Choroid plexus epithelial cell (primary cell): ENCODE data around the gene MICU2.

Experiments used
- DNase-seq: peaks from one replicate; pipeline ENCODE4 v3.0.0-alpha.2; 2010; ENCODE audit warnings: low read depth
- H3K4me3 ChIP-seq: 2 replicates; pipeline ENCODE4 v1.5.1; 2011; ENCODE audit warnings: low read depth, mild to moderate bottlenecking, control low read depth, low read length, moderate library complexity
- TF ChIP-seq, protein P1 (sequence below): conservative IDR thresholded peaks from 2 replicates; pipeline ENCODE4 v1.5.1; 2011; ENCODE audit warnings: low read depth, mild to moderate bottlenecking, control low read depth, inconsistent platforms, low read length, moderate library complexity

Gene MICU2, protein sequence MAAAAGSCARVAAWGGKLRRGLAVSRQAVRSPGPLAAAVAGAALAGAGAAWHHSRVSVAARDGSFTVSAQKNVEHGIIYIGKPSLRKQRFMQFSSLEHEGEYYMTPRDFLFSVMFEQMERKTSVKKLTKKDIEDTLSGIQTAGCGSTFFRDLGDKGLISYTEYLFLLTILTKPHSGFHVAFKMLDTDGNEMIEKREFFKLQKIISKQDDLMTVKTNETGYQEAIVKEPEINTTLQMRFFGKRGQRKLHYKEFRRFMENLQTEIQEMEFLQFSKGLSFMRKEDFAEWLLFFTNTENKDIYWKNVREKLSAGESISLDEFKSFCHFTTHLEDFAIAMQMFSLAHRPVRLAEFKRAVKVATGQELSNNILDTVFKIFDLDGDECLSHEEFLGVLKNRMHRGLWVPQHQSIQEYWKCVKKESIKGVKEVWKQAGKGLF

DNA sequence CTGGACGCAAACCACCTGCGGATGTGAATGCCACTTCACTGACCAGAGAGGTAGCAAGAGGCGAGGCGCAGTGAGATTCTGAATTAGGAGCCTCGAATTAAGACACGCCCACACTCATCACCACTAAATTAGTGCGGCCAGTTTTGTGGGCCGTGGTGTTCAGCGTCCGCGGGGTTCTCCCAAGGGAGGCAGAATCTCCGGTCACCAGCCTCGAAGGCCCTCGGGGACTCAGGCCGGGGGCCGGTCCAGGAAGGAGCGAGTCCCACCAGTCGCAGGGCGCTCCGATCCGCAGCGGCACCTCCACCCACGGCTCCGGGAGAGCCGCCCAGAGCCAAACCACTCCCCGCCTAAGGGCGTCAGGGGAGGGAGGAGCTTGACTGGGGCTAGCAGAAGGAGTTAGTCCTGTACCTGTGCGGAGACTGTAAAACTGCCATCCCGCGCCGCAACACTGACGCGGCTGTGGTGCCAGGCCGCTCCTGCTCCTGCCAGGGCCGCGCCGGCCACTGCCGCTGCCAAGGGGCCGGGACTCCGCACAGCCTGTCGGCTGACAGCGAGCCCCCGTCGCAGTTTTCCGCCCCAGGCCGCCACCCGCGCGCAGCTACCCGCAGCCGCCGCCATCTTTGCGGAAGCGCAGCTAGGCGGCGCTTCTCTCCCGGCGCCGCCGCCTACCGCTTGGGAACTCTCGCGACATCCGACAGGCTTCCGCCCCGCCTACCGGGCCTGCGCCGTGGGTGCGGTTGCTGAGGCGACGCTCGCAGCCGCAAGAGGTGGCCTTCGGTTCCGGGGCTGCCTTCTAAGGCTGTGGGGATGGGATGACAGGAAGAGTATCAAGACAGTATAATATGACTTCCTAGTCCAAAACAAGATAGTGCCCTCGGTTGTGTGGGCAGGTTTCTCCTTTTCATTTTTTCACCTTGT, at the start of gene MICU2:
Gene MICU2, minus strand, starts transcription at position 640 of the 918 bp plus-strand sequence. Its CDS starts 22 bp downstream, at position 618.
- H3K4me3 ChIP-seq: peak within 1 kb of the TSS; percentile 95
- peak; percentile 96 for DNase-seq
- TF ChIP-seq, protein P1, sequence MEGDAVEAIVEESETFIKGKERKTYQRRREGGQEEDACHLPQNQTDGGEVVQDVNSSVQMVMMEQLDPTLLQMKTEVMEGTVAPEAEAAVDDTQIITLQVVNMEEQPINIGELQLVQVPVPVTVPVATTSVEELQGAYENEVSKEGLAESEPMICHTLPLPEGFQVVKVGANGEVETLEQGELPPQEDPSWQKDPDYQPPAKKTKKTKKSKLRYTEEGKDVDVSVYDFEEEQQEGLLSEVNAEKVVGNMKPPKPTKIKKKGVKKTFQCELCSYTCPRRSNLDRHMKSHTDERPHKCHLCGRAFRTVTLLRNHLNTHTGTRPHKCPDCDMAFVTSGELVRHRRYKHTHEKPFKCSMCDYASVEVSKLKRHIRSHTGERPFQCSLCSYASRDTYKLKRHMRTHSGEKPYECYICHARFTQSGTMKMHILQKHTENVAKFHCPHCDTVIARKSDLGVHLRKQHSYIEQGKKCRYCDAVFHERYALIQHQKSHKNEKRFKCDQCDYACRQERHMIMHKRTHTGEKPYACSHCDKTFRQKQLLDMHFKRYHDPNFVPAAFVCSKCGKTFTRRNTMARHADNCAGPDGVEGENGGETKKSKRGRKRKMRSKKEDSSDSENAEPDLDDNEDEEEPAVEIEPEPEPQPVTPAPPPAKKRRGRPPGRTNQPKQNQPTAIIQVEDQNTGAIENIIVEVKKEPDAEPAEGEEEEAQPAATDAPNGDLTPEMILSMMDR: no peak

DNA sequence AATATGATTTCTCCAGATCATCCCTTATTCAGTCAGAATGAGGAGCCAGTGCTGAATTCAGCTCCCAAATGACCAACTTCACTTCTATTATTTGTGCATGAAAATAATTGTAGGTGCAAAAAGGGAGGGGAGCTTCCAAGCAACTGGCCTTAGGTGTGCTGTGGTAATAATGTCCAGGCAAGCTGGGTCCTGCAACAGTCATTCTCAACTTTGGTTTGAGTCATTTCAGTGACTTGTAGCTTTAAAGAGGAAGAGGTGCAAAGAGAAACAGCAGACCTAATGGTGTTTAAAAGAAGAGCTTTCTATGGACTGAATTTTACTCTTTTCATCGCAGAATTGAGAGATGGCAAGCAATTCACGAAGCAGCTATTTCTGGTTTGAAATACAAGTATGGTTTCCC, 37.7 kb upstream of the MICU2 start:
- TF ChIP-seq, protein P1: no peak
- no peak overlapping the region for H3K4me3 ChIP-seq
- no peak for DNase-seq

DNA sequence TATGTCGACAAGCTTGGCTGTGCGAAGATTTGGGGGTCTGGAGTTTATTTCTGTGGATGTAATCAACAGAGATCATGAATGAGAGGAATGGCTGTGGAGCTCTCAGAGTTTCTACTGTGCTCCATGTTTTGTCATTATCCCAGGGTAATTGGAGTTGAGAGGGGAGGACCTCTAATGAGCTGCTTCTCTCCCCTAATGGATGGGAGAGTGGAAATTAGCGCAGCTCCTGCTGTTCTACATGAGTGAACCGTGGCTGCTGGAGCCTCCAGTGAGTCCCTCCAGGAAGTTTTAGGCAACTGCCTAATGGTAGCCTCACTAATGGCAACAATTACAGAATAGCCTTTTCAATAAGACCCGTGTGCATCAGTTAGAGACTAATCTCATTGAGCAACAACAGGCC, 35.6 kb upstream of the MICU2 start:
- DNase-seq: no peak
- no peak overlapping the region for H3K4me3 ChIP-seq
- TF ChIP-seq, protein P1: no peak

DNA sequence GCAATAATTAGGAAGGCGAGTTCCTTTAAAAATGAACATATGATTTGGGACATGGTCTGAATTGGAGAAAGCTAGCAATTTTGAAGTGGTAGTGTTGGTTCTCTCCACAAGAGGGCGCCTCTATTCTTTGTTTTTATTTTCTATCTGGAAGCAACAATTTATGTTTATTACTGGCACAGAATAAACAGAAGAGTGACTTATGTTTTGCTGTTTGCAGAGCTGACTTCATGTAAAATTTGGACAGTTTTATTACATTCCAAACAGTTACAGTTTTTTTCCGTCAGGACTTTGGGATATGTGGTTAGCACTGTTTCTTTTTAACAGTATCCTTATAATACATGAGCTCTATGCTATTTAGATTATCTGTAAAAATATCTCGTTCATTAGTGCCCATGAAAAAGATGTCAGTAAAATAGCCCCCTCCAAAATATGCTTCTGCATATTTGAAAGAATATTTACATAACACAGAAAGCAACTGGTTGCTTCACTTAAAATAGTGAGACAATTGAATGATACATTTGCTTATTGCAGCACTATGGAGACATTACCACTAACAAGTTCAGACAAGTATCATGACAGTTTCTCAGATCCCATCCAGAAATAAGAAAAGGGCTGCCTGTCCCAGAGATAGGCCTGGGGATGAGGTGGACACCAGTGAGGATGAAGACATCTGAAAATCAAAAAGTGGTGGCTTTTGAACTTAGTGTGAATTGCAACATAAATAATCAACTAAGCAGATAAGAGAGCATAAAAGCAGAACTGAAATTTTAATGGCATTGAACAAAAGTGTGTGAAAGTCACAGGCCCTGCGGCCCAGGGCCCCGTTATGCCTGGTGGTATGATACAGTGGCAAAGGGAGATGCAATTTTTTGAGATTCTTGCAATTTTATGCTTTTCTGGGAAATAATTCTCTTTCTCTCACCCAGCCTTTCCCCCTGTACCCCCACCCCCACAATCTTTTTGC, 34.6 kb upstream of the MICU2 start:
- H3K4me3 ChIP-seq: no peak overlapping the region
- DNase-seq: peak; percentile 39
- TF ChIP-seq, protein P1: peak; percentile 64

DNA sequence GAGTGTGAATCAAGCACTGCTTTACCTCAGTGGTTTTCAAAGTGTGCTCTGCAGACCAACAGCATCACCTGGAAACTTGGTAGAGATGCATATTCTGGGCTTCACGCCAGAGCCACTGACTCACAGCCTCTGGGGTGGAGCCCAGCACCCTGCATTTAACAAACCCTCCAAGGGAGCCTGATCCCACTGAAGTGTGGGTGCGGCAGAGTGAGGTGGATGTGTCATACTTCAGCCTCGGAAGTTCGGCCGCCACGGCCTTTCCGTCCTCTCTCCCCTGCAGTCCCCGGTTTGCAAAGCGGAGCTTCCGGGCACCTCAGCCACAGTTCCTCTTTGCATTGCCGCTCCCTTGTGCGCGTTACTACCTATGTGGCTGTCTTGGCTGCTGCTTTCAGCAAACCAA, 33.3 kb upstream of the MICU2 start:
- TF ChIP-seq, protein P1: no peak
- no peak overlapping the region for H3K4me3 ChIP-seq
- peak; percentile 49 for DNase-seq

DNA sequence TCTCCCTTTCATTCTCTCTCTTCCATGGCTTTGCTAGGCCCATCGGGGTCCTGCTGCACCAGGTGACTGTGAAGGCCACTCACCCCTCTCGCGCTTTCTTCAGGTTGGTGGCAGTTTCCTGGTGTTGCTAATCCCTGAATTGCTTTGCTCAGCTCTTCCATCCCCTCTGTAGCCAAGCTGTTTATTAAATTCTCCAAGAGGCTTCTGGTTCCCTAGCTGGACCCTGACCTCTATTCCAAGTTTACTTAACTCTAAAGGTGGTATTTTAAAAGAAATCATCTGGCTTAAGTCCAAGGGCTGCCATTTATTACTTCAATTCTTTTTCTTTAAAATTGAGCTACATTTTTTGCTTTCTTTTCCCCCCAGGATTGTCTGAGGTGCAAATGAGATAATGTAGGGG, 32.7 kb upstream of the MICU2 start:
- DNase-seq: no peak
- TF ChIP-seq, protein P1: no peak

More for the DNA sequence above, 32.7 kb upstream of the MICU2 start:
- no peak overlapping the region for H3K4me3 ChIP-seq
